ENCODE data around the gene MEA1.

MEA1 gene

DNA sequence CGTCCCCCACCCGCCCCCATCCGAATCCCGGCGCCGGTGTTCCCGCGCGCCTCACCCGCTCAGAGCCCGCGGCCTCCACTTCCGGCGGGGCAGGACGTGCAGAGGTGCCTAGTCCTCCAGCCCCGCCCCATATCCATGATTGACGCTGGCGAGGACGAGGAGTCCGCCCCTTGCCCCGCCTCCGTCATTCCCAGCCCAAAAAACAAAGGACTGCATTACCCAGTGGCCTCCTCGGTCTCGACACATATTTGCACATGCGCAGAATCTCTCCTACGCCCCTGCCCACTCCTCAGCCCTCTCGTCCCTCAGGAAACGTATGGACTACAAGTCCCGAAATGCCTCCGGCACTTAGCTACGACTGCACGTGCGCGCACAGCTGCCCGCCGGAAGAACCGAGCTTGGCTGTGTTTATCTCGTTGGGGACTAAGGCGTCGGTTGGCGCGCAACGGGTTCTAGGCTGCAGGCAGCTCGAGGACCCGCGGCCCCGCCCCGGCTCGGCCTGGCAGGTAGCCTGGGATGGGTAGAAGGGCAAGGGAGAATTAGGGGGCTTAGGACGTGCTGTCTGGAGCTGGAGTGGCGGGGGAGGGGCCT is at the start of gene MEA1, which contains the start of gene KLHDC3:
TSS of gene MEA1 (minus strand) at position 104 of the 591 bp plus-strand sequence. CDS start 133 bp downstream, outside the sequence.
TSS of gene KLHDC3 (plus strand) at position 407 of the 591 bp plus-strand sequence. CDS start 2,944 bp downstream, outside the sequence.
- DNase-seq, result peak; percentile 98 to 100 (median 100)
- intact Hi-C loops (cut with DNase I), result loop anchor here (2.0 kb wide), 2 partner anchors 29 to 45 kb away; partner anchors contain the start of genes KLC4, MRPL2 and PPP2R5D

DNA sequence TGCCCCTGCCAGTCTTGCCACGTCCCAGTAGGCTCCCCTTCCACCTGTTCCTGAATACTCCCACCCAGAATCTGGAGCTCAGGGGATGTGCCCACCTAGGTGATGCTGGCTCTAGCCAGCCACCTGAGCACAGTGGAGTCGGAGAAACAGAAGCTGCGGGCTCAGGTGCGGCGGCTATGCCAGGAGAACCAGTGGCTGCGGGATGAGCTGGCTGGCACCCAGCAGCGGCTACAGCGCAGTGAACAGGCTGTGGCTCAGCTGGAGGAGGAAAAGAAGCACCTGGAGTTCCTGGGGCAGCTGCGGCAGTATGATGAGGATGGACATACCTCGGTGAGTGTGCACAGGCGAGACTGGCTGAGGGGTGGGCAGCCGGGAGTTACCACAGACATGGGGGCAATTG is 49.1 kb upstream of the MEA1 start:
- intact Hi-C loops (cut with DNase I), result no loop called here
- no peak for DNase-seq

DNA sequence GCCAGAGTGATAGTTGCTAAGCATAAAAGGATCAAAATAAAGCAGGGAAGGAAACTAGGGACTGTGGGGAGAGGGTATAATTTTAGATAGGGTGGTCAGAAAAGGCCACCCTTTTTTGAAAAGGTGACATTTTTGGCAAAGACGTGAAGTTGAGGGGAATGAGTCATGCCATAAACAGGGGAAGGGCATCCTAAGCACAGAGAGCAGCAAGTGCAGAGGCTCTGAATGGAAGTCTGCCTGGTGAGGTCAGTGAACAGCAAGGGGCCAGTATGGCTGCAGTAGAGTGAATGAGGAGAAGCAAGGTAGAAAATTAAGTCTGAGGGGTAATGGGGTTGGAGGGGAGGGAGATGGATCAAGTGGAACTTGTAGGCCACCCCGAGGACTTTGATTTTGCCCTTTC is 48.1 kb upstream of the MEA1 start:
- intact Hi-C loops (cut with DNase I), result no loop called here
- no peak for DNase-seq

DNA sequence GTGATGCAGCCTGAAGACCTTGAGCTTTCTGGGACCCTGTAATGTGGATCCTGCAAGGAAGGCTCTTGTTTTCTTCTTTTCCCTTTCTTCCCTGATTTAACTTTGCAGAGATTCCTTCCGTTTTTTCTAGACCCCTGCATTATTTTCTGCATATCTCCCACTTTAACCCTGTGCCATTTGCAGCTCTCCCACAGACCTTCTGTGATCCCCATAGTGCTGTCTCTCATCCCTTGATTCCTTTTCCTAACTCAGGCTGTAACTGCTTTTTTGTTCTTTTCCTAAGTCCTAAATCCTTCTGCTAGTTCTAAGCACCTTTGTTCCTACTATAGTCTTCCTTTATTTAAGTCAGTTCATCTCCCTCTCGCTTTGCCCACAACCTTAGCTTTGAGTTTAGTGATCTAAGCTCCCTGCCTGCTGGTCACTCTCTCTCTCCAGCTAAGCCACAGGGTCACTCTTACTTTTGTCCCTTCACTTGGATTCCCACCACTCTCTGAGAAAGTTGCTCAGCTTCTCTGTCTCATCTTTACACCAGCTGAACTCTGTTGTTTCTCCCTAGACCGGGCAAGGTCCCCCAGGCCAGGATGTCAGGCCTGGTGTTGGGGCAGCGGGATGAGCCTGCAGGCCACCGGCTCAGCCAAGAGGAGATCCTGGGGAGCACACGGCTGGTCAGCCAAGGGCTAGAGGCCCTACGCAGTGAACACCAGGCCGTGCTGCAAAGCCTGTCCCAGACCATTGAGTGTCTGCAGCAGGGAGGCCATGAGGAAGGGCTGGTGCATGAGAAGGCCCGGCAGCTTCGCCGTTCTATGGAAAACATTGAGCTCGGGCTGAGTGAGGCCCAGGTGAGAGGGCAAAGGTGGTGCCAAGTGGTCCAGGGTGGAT is 47.2 kb upstream of the MEA1 start:
- no peak for DNase-seq
- intact Hi-C loops (cut with DNase I), result no loop called here

DNA sequence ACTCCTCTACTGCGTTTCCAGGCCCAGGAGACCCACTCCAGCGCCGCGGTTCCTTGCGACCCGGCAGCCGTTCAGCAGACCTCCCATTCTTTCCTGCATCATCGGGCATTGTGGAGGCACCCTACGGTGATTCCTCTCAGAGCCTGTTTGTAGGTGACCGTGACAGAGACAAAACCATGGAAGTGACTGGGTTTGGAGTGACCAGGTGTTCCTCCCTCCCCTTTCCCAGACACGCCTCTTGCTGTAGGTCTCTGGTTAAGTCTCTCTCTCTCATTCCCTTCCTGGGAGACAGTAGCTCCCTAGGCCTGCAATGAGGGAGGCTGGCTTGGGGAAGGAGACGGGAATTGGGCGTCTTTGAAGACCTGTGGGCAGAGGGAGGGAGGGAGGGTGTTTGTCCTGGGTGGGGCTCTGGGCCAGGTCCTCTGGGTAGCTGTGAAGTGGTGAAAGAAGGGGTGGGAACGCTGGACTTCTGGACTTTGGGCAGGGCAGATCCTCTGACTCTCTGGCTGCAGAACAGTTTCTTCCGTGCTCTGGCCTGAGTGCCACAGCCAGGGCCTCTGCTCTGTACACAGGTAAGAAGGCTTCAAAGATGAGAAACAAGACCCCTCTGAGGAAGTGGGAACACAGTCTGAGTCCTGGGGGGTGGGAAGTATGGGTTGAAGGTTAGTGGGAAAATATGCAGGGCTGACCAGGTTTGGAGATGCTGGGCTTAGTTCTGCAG is 46.4 kb upstream of the MEA1 start:
- DNase-seq, result no peak
- intact Hi-C loops (cut with DNase I), result no loop called here

DNA sequence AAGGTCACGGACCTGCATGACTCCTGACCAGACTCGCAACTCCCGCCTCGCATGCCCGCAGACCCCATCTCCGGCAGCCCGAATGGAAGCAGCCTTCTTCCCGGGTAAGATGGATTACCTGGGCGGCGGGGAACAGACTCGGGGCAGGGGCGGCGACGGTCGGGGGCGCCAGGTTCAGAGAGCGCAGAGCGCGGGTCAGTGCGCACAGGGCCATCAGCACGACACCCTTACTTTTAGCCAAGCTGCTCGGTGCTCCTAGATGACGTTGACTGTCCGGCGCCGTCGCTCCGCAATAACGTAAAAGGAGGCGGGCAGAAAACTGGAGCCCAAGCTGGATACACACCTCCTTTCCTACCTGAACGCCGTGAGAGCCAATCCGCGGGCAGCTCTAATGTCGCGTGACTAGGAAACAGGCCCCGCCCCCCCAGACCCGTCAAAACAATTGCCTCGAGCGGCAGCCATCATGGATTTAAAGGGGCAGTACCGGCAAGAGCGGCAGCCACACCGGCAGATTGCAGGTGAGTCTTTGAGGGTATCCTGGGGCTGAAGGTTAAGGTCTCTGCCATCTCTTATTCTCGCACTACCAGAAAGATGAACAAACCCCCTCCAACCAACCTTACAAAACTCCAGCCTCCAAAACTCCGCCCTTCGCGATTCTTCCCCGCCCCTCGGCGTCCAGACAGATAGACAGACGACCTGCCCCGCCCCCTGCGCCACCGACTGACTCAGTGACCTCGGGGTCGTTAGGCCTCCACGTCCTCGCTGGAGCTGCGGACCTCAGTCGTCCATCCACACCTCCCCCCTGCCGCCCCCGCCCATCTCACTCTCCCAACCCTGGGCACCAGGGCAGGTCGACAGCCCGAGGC is 45.7 kb upstream of the MEA1 start, which contains the start of the genes KLC4 and MRPL2:
TSS of gene KLC4 (plus strand) at position 464 of the 866 bp plus-strand sequence. CDS start 1,705 bp downstream, outside the sequence.
TSS of gene MRPL2 (minus strand) at position 267 of the 866 bp plus-strand sequence. CDS start at position 214, 53 bp downstream.
- intact Hi-C loops (cut with DNase I), result loop anchor here (2.0 to 5.0 kb wide), 2 partner anchors 47 to 123 kb away; partner anchors contain the start of genes CUL9 and MEA1
- DNase-seq, result peak; percentile 96 to 100 (median 99)

DNA sequence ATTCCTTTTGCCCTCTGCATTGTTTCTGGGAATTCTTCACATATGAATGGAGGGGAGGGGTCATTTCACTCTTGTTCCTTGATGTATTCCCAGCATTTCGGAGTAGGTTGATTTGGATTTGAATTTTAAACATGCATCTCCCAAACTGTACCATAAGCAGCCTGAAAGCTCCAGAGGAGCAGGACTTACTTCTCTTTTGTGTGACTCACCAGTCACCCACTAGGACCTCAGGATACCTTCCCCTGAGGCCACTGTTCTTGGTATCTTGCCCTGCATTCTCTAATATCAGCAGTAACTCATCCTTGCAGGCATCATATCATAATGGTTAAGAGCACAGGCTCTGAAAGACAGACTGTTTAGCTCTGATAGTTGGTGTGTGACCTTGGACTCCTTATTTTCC is 44.8 kb upstream of the MEA1 start:
- DNase-seq, result no peak
- intact Hi-C loops (cut with DNase I), result loop anchor here (2.0 to 5.0 kb wide), 2 partner anchors 46 to 124 kb away; partner anchors contain the start of genes CUL9 and MEA1

DNA sequence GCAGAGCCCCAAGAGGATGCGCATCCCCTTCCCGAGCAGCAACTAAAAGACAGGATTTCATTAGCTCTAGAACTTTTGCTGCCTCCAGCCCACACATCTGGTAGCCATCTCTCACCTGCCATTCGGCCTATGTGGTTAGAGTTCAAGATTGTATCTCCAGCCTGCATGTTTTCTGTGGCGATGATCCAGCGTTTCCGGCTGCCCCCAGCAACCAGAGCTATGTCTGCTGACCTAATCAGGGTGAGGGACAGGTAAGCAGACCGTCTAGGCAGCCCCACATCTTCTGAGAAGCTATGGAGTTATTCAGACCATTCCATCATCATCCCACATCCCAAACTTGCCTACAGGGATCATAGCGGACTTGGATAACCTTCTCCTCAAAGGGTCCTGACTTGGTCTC is 42.2 kb upstream of the MEA1 start:
- no peak for DNase-seq
- intact Hi-C loops (cut with DNase I), result loop anchor here (5.0 kb wide), 1 partner anchor 126 kb away; the partner anchor contains the start of gene CUL9

DNA sequence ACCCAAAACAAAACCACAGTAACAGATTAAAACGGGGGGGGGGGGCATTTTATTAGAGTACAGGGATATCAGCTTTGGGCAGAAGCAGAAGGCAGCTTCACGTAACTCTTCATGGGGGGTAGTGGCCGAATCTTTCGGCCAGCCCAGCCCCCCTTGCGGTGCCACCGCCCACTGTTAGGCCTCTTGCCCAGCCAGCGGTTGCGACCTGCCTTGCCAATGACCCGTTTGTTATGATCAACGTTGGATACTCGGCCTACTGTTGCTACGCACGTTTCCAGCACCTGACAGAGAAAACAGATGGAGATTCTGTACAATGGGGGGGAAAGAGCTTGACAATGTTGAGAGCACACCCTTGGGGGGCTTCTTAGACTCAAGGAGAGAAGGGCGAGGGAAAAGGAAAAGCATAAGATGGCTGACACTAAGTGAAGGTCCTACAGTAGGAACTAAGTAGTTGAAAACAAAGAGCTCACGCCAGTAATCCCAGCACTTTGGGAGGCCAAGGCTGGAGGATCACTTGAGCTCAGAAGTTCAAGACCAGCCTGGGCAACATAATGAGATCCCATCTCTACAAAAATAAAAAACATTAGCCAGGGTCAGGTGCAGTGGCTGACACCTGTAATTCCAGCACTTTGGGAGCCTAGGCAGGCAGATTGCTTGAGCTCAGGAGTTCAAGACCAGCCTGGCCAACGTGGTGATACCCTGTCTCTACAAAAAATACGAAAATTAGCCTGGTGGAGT is 40.6 kb upstream of the MEA1 start:
- intact Hi-C loops (cut with DNase I), result no loop called here
- no peak for DNase-seq

DNA sequence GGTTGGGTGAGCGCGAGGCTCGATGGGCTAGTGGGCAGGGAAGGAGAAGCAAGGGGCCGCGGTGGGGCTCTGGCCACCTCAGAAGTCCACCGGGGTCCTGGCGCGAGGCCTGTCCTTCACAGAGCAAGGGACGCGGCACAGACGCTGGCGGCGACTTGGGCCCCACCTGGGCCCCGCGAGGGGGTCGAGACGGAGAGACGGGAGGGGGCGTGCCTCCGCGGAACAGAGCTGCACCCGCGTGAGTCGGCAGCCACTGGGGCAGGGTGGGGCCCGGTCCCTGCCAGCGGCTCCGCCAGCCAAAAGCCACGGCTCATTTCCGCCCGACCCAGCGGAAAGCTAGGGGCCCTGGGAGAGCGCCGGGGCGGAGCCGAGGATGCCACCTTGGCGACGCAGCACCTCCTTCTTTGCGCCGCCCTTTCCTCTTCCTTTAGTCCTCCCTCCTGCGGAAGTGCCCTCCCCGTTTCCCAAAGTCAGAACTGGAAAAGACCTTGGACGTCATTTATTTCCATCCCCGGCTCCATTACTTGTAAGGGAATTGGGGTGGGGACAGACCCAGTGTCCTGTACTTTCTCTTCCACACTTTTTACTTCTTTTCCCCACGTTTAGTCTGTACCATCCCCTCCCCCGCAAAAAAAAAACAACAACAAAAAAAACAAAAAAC is 39.9 kb upstream of the MEA1 start, which contains the start of gene CUL7:
TSS of gene CUL7 (minus strand) at position 307 of the 661 bp plus-strand sequence. CDS start 1,063 bp downstream, outside the sequence.
- peak; percentile 64 to 95 (median 86) for DNase-seq
- intact Hi-C loops (cut with DNase I), result no loop called here

DNA sequence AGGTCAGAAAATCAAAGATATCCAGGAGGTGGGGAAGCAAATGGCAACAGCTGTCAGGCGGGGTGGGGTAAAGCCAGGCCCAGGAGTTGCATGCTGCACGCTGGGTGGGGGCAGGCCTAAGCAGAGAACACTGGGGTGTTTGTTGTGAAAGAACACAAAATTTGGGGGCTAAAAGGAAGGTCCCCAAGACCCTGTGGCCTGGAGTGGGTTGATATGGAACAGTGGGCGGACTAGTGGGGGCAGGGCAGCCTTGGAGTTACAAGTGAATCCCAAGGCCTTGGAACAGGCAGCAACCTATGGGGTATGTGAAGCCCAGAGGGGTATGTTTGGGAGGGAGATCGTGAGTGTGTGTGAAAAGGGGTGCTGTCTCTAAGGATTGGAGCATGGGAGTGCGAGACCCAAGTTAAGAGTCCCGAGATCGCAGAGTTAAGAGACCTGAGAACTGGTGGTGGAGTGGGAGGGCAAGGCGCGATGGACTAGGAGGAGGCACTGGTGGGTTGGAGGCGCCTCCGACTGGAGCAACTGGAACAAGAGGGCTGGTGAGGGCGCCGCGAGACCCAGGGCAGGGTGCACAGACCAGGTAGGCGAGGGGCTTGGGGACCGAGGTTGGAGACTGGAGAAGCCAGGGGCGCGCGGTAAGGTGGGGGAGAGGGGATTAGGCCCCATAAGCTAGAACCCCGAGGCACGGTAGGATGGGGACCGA is 39.2 kb upstream of the MEA1 start:
- DNase-seq, result peak in 25 of 42 donors; percentile 8 to 55 (median 30)
- intact Hi-C loops (cut with DNase I), result no loop called here

DNA sequence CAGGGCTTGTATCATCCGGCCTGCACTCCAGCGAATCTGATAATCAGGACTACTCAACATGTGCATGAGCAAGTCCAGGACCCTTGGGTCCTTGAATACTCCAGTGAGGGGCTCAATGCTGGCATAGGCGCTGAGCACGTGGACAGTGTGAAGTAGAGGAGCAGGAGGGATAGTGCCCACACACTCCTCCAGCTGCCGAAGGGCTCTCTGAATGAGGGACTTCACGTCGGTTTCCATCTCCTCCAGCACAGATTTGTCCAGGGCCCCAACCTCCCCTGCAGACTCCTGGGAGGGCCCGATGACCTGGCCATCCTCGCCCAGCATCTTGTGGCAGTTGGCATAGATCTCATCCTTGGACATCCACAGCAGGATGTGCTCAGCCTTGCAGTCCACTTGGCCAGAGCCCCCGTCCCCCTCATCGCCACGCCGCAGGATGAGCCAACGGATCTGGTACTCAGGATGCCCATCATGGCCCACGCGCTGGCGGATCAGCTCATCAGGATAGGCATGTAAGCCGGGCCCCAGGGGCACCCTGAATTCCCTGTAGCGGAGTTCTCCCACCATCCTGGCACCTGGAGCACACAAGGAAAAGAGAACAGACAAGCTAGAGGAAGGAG is 38.6 kb upstream of the MEA1 start:
- intact Hi-C loops (cut with DNase I), result no loop called here
- DNase-seq, result no peak

DNA sequence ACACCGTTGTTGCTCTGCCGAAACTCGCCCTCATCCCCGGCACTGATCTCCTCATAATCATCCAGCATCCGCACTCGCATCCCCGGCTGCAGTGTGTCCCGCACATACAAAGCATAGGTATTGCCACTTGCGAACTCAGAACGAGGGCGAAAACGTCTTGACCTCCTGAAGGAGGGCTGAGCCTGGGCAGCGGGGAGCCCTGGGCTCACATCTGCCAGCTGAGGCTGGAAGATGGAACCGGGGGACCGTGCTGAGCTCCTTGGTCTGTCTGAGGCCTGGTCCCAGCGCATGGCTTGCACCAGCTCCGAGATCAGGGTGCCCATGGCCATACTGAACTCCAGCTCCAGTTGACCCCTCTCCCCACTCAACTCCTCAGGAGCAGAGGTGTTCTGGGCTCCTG is 37.2 kb upstream of the MEA1 start:
- intact Hi-C loops (cut with DNase I), result no loop called here
- DNase-seq, result no peak

DNA sequence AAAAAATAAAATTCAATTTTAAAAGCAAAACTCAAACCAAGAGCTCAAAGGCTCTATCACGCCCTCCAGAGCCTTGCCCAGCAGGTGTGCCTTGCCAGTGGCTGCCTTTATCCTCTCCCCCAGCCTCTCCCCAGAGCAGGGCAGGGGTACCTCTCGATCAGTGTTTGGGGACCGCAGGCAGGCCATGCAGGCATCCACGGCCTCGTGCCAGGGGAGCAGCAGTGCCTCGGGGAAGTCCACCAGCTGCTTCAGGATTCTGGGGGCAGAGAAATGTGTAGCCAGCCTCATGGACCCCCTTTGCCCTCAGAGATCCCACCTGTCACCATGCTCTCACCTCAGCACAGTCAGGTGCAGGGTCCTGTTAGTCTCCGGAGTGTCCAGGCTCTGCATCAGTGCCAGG is 34.3 kb upstream of the MEA1 start:
- no peak for DNase-seq
- intact Hi-C loops (cut with DNase I), result no loop called here

DNA sequence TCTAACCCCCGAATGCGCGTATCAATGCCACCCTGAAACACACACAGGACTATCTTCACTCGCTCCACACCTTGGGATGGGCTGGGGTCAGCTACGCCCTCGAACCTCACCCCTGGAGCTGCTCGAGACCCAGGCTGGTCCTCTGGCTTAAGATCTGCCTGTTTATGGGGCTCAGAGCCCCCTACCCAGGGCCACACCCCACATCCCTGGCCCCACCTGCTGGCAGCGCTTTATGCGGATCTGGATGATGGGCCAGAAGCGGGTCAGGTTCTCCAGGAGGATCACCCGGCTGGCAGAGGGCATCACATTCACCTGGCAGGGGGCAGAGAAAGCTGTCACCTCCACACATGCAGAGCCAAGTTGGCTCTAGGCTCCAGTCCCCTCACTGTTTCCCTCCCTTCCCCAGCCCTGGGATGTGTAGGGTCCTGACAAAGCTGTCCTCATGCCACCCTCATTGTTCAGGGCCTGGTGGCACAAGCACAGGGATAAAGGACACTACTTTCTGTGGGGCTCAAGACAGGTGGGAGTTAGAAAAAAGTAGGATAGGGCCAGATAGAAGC is 31.7 kb upstream of the MEA1 start:
- intact Hi-C loops (cut with DNase I), result no loop called here

DNA sequence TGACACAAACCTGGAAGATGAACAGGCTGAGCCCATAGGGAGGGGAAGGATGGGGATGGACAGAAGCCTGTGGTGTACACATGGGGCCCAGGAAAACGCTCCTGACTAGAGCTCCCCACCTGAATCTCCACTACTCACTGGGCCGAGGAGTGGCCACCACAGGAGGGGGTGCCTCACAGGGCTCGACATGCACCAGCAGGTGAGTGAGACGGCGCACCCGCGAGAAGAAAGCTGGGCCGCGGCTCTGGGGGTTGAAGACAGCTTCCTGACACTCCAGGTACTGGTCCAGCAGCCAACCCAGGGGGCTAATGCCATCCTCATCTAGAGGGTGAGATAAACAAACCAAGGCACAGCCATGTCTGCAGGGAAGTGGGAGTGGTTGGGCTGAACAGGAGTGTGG is 29.6 kb upstream of the MEA1 start:
- no peak for DNase-seq
- intact Hi-C loops (cut with DNase I), result no loop called here

More for the DNA sequence above, 31.7 kb upstream of the MEA1 start:
- DNase-seq, result no peak

Measured in head of caudate nucleus (tissue), 42 donors.